Memory B cell (primary cell): ENCODE measurements around the gene GPX5.
"Not testable (repeated sequence)": the region's sequence is repeated elsewhere in the genome, so short reads cannot be mapped to it uniquely, and the experiment has no call there.

Source experiments
- ATAC-seq: fragments of 150-1000 bp; cut with Tn5 transposase; 2 replicates; pipeline ENCODE4 v1.10.0; 2021; ENCODE audit warnings: low read depth, mild to moderate bottlenecking, moderate library complexity
- DNase-seq, 2 donors: peaks; one replicate each; pipeline ENCODE4 v3.0.0; 2022; ENCODE audit warnings: low spot score in 2 of 2
- H3K27ac Mint-ChIP-seq: one replicate; pipeline ENCODE4 v1.8.0; 2022; ENCODE audit warnings: mild to moderate bottlenecking, moderate library complexity, mixed read lengths
- H3K27me3 Mint-ChIP-seq: one replicate; pipeline ENCODE4 v1.8.0; 2022; ENCODE audit warnings: mixed read lengths
- H3K36me3 Mint-ChIP-seq: one replicate; pipeline ENCODE4 v1.8.0; 2022; ENCODE audit warnings: mild to moderate bottlenecking, mixed read lengths
- H3K4me1 Mint-ChIP-seq: one replicate; pipeline ENCODE4 v1.8.0; 2022; ENCODE audit warnings: mixed read lengths
- H3K4me3 Mint-ChIP-seq: one replicate; pipeline ENCODE4 v1.8.0; 2022; ENCODE audit warnings: mild to moderate bottlenecking, moderate library complexity, mixed read lengths
- H3K9me3 Mint-ChIP-seq: one replicate; pipeline ENCODE4 v1.8.0; 2022; ENCODE audit warnings: mixed read lengths

The GPX5 gene

GRCh38 chr6:28534875-28535274 lies 9.2 kb downstream of the GPX5 start:
- ATAC-seq (no peak), DNase-seq (no peak)
- Mint-ChIP-seq H3K36me3 (peaks cover 2% of the 10 kb centered on the region), H3K4me3 (no peak overlapping the region), H3K9me3 (peaks cover 3% of the 10 kb centered on the region), H3K4me1 (no peaks in the 10 kb centered on the region), H3K27ac (no peak overlapping the region), H3K27me3 (peaks cover 24% of the 10 kb centered on the region)

GRCh38 chr6:28537065-28537464 lies 11.4 kb downstream of the GPX5 start:
- H3K27ac Mint-ChIP-seq = no peak overlapping the region
- H3K36me3 Mint-ChIP-seq = peaks cover 2% of the 10 kb centered on the region
- H3K4me1 Mint-ChIP-seq = no peaks in the 10 kb centered on the region
- ATAC-seq (no peak), DNase-seq (no peak)
- peaks cover 8% of the 10 kb centered on the region for H3K9me3 Mint-ChIP-seq
- peaks cover 27% of the 10 kb centered on the region for H3K27me3 Mint-ChIP-seq
- H3K4me3 Mint-ChIP-seq = no peak overlapping the region

GRCh38 chr6:28537509-28538140 lies 11.9 kb downstream of the GPX5 start:
- Mint-ChIP-seq H3K9me3 (peaks cover 9% of the 10 kb centered on the region), H3K27ac (no peak overlapping the region), H3K4me3 (no peak overlapping the region), H3K27me3 (peaks cover 27% of the 10 kb centered on the region), H3K4me1 (peaks cover 3% of the 10 kb centered on the region), H3K36me3 (peaks cover 2% of the 10 kb centered on the region)
- no peak for ATAC-seq
- DNase-seq = no peak

GRCh38 chr6:28541996-28542395 lies 16.3 kb downstream of the GPX5 start:
- Mint-ChIP-seq H3K27me3 (peaks cover 26% of the 10 kb centered on the region), H3K9me3 (peaks cover 7% of the 10 kb centered on the region), H3K27ac (no peak overlapping the region), H3K4me1 (peaks cover 8% of the 10 kb centered on the region), H3K36me3 (peaks cover 3% of the 10 kb centered on the region), H3K4me3 (no peak overlapping the region)
- ATAC-seq (no peak), DNase-seq (no peak)

- DNase-seq (peak in 1 of 2 donors; percentile 18), ATAC-seq (peak; percentile 45)
- peaks cover 9% of the 10 kb centered on the region for H3K9me3 Mint-ChIP-seq
- H3K27ac Mint-ChIP-seq = no peak overlapping the region
- peak overlapping the region; percentile 32 for H3K4me3 Mint-ChIP-seq
- peaks cover 3% of the 10 kb centered on the region for H3K36me3 Mint-ChIP-seq
- peaks cover 28% of the 10 kb centered on the region for H3K27me3 Mint-ChIP-seq
- H3K4me1 Mint-ChIP-seq = peaks cover 8% of the 10 kb centered on the region
These were observed 17.0 kb downstream of the GPX5 start for GRCh38 chr6:28542440-28543296.

- ATAC-seq (no peak), DNase-seq (no peak)
- Mint-ChIP-seq H3K4me3 (peak overlapping the region; percentile 57), H3K27me3 (peaks cover 28% of the 10 kb centered on the region), H3K9me3 (peaks cover 9% of the 10 kb centered on the region), H3K36me3 (peaks cover 3% of the 10 kb centered on the region), H3K27ac (no peak overlapping the region), H3K4me1 (peaks cover 8% of the 10 kb centered on the region)
These were observed 18.2 kb downstream of the GPX5 start for GRCh38 chr6:28543651-28544610.

GRCh38 chr6:28545955-28546354 lies 20.3 kb downstream of the GPX5 start:
- Mint-ChIP-seq H3K36me3 (peaks cover 3% of the 10 kb centered on the region), H3K27me3 (peaks cover 21% of the 10 kb centered on the region), H3K9me3 (peaks cover 8% of the 10 kb centered on the region), H3K4me1 (peaks cover 8% of the 10 kb centered on the region), H3K4me3 (no peak overlapping the region), H3K27ac (no peak overlapping the region)
- no peak for ATAC-seq
- no peak for DNase-seq

- H3K27me3 Mint-ChIP-seq = peaks cover 17% of the 10 kb centered on the region
- not testable (repeated sequence) for H3K27ac Mint-ChIP-seq, H3K36me3 Mint-ChIP-seq, H3K4me3 Mint-ChIP-seq, DNase-seq, H3K9me3 Mint-ChIP-seq, ATAC-seq, H3K4me1 Mint-ChIP-seq
These were observed 21.3 kb downstream of the GPX5 start for GRCh38 chr6:28547003-28547402.

GRCh38 chr6:28551891-28552666 lies 26.4 kb downstream of the GPX5 start:
- peaks cover 21% of the 10 kb centered on the region for H3K27me3 Mint-ChIP-seq
- H3K9me3 Mint-ChIP-seq = peaks cover 4% of the 10 kb centered on the region
- ATAC-seq (no peak), DNase-seq (no peak)
- no peak overlapping the region for H3K27ac Mint-ChIP-seq
- no peaks in the 10 kb centered on the region for H3K36me3 Mint-ChIP-seq
- H3K4me1 Mint-ChIP-seq = no peaks in the 10 kb centered on the region
- no peak overlapping the region for H3K4me3 Mint-ChIP-seq

- no peaks in the 10 kb centered on the region for H3K4me1 Mint-ChIP-seq
- no peaks in the 10 kb centered on the region for H3K36me3 Mint-ChIP-seq
- no peak overlapping the region for H3K4me3 Mint-ChIP-seq
- H3K9me3 Mint-ChIP-seq = peaks cover 2% of the 10 kb centered on the region
- ATAC-seq (no peak), DNase-seq (no peak)
- no peak overlapping the region for H3K27ac Mint-ChIP-seq
- H3K27me3 Mint-ChIP-seq = peaks cover 19% of the 10 kb centered on the region
These were observed 27.8 kb downstream of the GPX5 start for GRCh38 chr6:28553384-28553985.

GRCh38 chr6:28553986-28554881 lies 28.6 kb downstream of the GPX5 start:
- DNase-seq (no peak), ATAC-seq (no peak)
- H3K36me3 Mint-ChIP-seq = no peaks in the 10 kb centered on the region
- H3K27ac Mint-ChIP-seq = no peak overlapping the region
- H3K4me3 Mint-ChIP-seq = no peak overlapping the region
- H3K4me1 Mint-ChIP-seq = no peaks in the 10 kb centered on the region
- H3K27me3 Mint-ChIP-seq = peaks cover 15% of the 10 kb centered on the region
- peaks cover 2% of the 10 kb centered on the region for H3K9me3 Mint-ChIP-seq

GRCh38 chr6:28555136-28555535 lies 29.5 kb downstream of the GPX5 start:
- H3K36me3 Mint-ChIP-seq = no peaks in the 10 kb centered on the region
- ATAC-seq (no peak), DNase-seq (no peak)
- H3K4me3 Mint-ChIP-seq = no peak overlapping the region
- peaks cover 15% of the 10 kb centered on the region for H3K27me3 Mint-ChIP-seq
- no peaks in the 10 kb centered on the region for H3K4me1 Mint-ChIP-seq
- peaks cover 2% of the 10 kb centered on the region for H3K9me3 Mint-ChIP-seq
- H3K27ac Mint-ChIP-seq = no peak overlapping the region
